Measurements from ENCODE around the gene REEP6.

The REEP6 gene

GRCh38 chr19:1456121-1456900 is 34.7 kb upstream of the REEP6 start:
- no peak for DNase-seq (ENCODE audit: low read depth, low spot score)

- no peak for DNase-seq (ENCODE audit: low read depth, low spot score)
These were observed 33.8 kb upstream of the REEP6 start for GRCh38 chr19:1457031-1457739.

- DNase-seq (ENCODE audit: low read depth, low spot score): no peak
These were observed 33.1 kb upstream of the REEP6 start for GRCh38 chr19:1457892-1458291.

GRCh38 chr19:1459479-1459878 is 31.5 kb upstream of the REEP6 start:
- DNase-seq (ENCODE audit: low read depth, low spot score): no peak

GRCh38 chr19:1460033-1460995 is 30.7 kb upstream of the REEP6 start:
- no peak for DNase-seq (ENCODE audit: low read depth, low spot score)

- no peak for DNase-seq (ENCODE audit: low read depth, low spot score)
These were observed 29.1 kb upstream of the REEP6 start for GRCh38 chr19:1461862-1462261.

- no peak for DNase-seq (ENCODE audit: low read depth, low spot score)
These were observed 25.6 kb upstream of the REEP6 start for GRCh38 chr19:1465191-1466016.

- no peak for DNase-seq (ENCODE audit: low read depth, low spot score)
These were observed 24.9 kb upstream of the REEP6 start for GRCh38 chr19:1466018-1466460.

- no peak for DNase-seq (ENCODE audit: low read depth, low spot score)
These were observed 24.3 kb upstream of the REEP6 start for GRCh38 chr19:1466461-1467214.

- no peak for DNase-seq (ENCODE audit: low read depth, low spot score)
These were observed 23.8 kb upstream of the REEP6 start for GRCh38 chr19:1467215-1467489.

GRCh38 chr19:1467490-1468273 is 23.3 kb upstream of the REEP6 start:
- DNase-seq (ENCODE audit: low read depth, low spot score): no peak

- DNase-seq (ENCODE audit: low read depth, low spot score): no peak
These were observed 22.6 kb upstream of the REEP6 start for GRCh38 chr19:1468274-1468820.

- no peak for DNase-seq (ENCODE audit: low read depth, low spot score)
These were observed 22.1 kb upstream of the REEP6 start for GRCh38 chr19:1468821-1469254.

- no peak for DNase-seq (ENCODE audit: low read depth, low spot score)
These were observed 21.5 kb upstream of the REEP6 start for GRCh38 chr19:1469255-1470054.

GRCh38 chr19:1470055-1470304 is 21.0 kb upstream of the REEP6 start:
- no peak for DNase-seq (ENCODE audit: low read depth, low spot score)

GRCh38 chr19:1470305-1471009 is 20.5 kb upstream of the REEP6 start:
- DNase-seq (ENCODE audit: low read depth, low spot score): no peak

GRCh38 chr19:1471010-1471514 is 19.9 kb upstream of the REEP6 start:
- no peak for DNase-seq (ENCODE audit: low read depth, low spot score)
